Tibial artery (tissue), 4 donors: ENCODE data around the gene NDUFS8.

Source experiments
- DNase-seq, 2 donors: peaks; one replicate each; pipeline ENCODE4 v3.0.0-alpha.2; 2019
- H3K27ac ChIP-seq, 2 donors: fragments of 200-600 bp; sonication (generic) in 1 of 2; 1 replicate in 1 of 2; 2 replicates in 1 of 2; pipeline ENCODE4 v1.5.1; 2018 to 2019; ENCODE audit warnings: mild to moderate bottlenecking in 1 of 2
- H3K27me3 ChIP-seq, 2 donors: fragments of 200-600 bp; sonication (generic) in 1 of 2; one replicate each; pipeline versions ENCODE4 v1.5.1 to v1.6.0; 2016 to 2019
- H3K36me3 ChIP-seq, 3 donors: fragments of 200-600 bp; sonication (generic) in 2 of 3; one replicate each; pipeline ENCODE4 v1.5.1; 2016 to 2019; ENCODE audit warnings: mild to moderate bottlenecking in 2 of 3
- H3K4me1 ChIP-seq, 4 donors: fragments of 200-600 bp; sonication (generic) in 2 of 4; 1 replicate in 3 of 4; 2 replicates in 1 of 4; pipeline ENCODE4 v1.5.1; 2016 to 2019
- H3K4me3 ChIP-seq, 2 donors: fragments of 200-600 bp; sonication (generic) in 1 of 2; 1 replicate in 1 of 2; 2 replicates in 1 of 2; pipeline ENCODE4 v1.5.1; 2018 to 2019; ENCODE audit warnings: mild to moderate bottlenecking in 2 of 2
- H3K9me3 ChIP-seq, 3 donors: fragments of 200-600 bp; sonication (generic) in 1 of 3; one replicate each; pipeline ENCODE4 v1.5.1; 2016 to 2019
- intact Hi-C: fragments of 100-400 bp; cut with DNase I; formaldehyde crosslinking; loops from one replicate; pipeline ENCODE4 v1.15.0; 2023; ENCODE audit warnings: low total_unique reads
- TF ChIP-seq, protein P1 (sequence below), 2 experiments: fragments of 200-600 bp in 1 of 2; fragments of 450-650 bp in 1 of 2; IDR thresholded peaks; one replicate each; pipeline ENCODE4 v1.5.1; 2017 to 2019; ENCODE audit warnings: antibody characterized with exemption in 2 of 2, mild to moderate bottlenecking in 1 of 2, moderate library complexity in 1 of 2

Gene NDUFS8

DNA sequence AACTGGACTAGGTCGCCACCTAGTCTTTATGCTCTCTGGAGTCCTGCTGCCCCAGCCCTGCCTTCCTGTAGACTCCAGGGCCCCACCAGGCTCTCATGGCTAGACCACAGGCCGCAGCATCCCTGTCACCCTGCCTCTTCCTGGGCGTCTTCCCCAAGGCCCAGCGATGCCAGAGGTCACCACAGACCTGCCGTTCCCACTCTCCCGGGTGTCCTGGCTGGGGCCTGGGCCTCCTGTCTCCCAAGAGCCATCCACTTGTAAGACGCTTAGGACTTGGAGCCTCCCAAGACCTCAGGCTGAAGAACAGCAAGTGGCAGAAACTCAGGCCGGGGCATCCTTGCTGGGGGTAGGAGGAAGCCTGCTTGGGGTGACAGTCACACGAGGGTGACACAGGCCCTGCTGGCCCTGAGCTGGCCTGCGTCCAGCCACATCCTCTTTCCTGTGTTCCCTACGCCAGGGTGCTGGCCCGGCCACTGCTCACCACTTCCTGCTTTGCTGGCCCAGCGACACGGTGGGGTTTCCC, 6.3 kb downstream of the NDUFS8 start:
- intact Hi-C loops: no loop called here
- H3K4me1 ChIP-seq: peaks cover 0 to 64% (median 48%) of the 10 kb centered on the region in 4 donors
- no peaks in the 10 kb centered on the region for H3K27me3 ChIP-seq
- TF ChIP-seq, protein P1, sequence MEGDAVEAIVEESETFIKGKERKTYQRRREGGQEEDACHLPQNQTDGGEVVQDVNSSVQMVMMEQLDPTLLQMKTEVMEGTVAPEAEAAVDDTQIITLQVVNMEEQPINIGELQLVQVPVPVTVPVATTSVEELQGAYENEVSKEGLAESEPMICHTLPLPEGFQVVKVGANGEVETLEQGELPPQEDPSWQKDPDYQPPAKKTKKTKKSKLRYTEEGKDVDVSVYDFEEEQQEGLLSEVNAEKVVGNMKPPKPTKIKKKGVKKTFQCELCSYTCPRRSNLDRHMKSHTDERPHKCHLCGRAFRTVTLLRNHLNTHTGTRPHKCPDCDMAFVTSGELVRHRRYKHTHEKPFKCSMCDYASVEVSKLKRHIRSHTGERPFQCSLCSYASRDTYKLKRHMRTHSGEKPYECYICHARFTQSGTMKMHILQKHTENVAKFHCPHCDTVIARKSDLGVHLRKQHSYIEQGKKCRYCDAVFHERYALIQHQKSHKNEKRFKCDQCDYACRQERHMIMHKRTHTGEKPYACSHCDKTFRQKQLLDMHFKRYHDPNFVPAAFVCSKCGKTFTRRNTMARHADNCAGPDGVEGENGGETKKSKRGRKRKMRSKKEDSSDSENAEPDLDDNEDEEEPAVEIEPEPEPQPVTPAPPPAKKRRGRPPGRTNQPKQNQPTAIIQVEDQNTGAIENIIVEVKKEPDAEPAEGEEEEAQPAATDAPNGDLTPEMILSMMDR (IDR thresholded peaks at IDR 0.05): no peak
- peak; percentile 64 to 83 for DNase-seq
- peaks cover 0 to 52% (median 20%) of the 10 kb centered on the region in 3 donors for H3K36me3 ChIP-seq
- H3K27ac ChIP-seq: peak overlapping the region; percentile 49 to 94
- no peaks in the 10 kb centered on the region for H3K9me3 ChIP-seq
- H3K4me3 ChIP-seq: no peak overlapping the region

DNA sequence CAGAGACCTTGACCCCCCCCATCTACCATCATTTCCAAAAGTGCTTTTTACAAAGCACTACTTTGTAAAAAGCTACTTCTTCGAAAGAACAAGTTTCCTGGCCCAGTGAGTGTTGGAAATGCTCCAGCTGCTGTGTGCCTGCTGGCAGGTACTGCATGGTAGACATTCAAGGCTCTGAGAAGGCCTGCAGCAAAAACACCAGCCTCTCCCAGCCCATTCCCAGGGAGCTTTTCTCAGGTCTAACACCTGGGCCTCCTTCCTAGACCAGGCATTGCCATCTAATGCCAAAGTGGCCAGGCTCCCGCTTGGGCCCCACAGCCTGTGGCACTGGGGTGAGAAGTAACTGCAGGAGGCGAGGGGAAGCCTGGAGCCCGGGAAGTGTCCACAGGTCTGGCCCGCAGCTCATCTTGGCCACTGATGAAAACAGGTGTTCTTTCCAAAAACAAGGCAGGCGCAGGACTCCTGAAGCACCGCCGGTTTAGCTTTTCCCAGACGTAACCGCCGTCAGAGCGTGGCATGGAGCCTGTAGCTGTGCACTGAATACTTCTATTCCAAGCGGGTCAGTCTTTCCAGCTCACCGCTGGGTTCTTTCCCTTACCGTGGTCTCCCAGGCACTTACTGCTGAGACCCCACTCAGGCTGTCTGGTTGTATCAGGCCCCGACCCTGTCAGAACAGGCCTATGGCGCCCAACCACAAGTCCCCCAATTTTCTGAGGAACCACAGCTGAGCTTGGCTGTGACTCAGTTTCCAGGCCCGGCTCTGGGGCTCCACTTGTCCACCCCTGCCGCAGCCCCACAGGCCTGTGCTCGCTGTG, 7.1 kb downstream of the NDUFS8 start:
- intact Hi-C loops: no loop called here
- Histone ChIP-seq H3K9me3 (no peaks in the 10 kb centered on the region), H3K4me3 (peak overlapping the region in 1 of 2 donors; percentile 80), H3K36me3 (peaks cover 0 to 58% (median 24%) of the 10 kb centered on the region in 3 donors), H3K4me1 (peaks cover 0 to 56% (median 43%) of the 10 kb centered on the region in 4 donors), H3K27me3 (no peaks in the 10 kb centered on the region), H3K27ac (peak overlapping the region; percentile 78 to 94)
- no peak for DNase-seq
- TF ChIP-seq, protein P1 (IDR thresholded peaks at IDR 0.05): no peak

DNA sequence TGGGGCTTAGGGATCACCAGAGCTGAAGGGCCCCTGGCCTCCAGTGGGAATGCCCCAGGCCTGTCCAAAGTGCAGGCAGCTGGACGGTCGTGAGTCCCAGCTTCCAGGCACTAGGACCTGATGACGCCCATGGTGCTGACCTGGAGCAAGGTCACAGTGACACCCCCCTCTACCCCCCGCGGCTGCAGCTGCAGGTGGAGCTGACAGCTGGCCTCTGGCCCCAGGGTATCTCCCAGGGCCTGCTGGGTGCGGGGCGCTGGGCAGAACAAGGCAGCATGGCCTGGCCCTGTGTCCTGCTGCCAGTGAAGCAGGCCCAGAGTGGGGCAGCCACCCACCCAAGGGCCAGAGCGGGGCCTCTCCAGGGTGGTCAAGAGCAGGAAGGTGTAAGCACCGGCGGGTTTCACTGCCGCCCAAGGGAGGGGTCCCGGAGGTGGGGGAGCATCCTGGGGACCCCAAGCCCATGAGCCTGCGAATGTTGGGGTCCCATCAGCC, 7.8 kb downstream of the NDUFS8 start:
- peak in 1 of 2 donors; percentile 79 for DNase-seq
- intact Hi-C loops: no loop called here
- H3K27ac ChIP-seq: peak overlapping the region; percentile 78 to 94
- peak overlapping the region; percentile 63 to 80 for H3K4me3 ChIP-seq
- H3K27me3 ChIP-seq: no peaks in the 10 kb centered on the region
- peaks cover 0 to 58% (median 24%) of the 10 kb centered on the region in 3 donors for H3K36me3 ChIP-seq
- H3K9me3 ChIP-seq: no peaks in the 10 kb centered on the region
- TF ChIP-seq, protein P1 (IDR thresholded peaks at IDR 0.05): no peak
- H3K4me1 ChIP-seq: peaks cover 0 to 50% (median 41%) of the 10 kb centered on the region in 4 donors

DNA sequence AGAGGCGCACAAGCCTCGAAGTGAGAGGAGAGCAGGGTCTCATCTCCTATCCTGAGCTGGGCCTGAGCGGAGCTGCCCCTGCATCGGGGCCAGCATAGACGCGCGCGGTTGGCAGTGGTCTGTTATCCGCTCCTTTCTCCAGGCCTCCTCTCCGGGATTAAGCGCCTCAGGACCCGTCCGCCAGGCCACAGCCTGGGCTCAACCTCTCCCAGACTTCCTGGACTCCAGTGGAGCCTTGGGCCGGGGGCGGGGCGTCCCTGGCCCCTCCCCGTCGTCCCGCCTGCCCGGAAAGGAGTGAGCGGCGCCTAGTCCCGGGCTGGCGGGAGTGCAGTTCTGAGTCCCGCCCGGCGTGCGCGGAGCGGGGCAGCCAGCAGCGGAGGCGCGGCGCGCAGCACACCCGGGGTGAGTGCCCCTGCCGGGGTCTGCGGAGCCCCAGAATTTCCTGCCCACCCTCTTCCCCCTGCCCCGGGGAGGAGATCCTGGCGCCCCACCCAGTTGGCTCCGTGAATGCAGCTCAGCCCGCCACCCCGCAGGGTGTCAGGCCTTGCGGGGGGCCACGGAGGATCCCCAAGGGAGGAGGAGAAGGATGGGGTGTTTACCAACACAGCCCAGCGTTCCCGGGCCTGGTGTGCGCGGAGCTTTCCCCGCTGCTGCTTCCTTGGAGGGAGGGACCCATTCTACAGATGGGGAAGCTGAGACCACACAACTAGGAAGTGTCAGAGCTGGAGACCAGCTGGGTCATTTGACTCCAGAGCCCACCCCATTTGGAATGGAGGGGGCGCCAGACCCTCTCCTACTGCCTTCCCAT, 8.4 kb downstream of the NDUFS8 start, which contains the start of gene TCIRG1:
TSS of gene TCIRG1 (plus strand) at position 308 of the 808 bp plus-strand sequence. CDS start 2,247 bp downstream, outside the sequence.
- intact Hi-C loops: no loop called here
- H3K4me1 ChIP-seq: peaks cover 0 to 50% (median 41%) of the 10 kb centered on the region in 4 donors
- TF ChIP-seq, protein P1 (IDR thresholded peaks at IDR 0.05): peak; percentile 23 to 55

DNA sequence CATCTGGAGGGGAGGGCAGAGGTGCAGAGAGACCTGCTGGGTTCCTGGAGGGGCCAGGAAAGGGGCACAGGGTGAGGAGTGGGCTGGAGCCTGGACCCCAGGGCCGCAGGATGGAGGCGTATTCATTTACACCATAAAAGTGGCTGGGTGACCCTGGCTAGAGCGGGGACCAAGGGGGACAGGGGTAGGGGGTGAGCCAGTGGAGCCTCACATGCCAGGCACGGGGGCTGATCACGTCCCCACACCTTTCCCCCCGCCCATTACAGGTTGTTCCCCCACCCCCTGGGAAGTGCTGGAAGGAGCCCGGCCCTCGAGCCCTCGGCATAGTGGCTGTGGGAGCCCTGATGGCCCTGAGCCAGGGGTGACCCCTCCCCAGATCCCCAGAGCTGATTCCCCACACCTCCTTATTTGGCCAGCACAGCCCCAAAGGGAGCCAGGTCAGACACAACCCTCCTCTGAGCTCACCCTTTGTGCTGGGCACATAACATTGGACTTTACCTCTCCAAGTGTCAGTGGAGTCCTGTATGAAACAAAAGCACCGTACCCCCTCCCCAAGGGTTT, 9.1 kb downstream of the NDUFS8 start:
- peaks cover 7 to 58% (median 27%) of the 10 kb centered on the region in 3 donors for H3K36me3 ChIP-seq
- peaks cover 0 to 50% (median 41%) of the 10 kb centered on the region in 4 donors for H3K4me1 ChIP-seq
- peak overlapping the region; percentile 63 to 80 for H3K4me3 ChIP-seq
- DNase-seq: no peak
- intact Hi-C loops: loop anchor here (5.0 kb wide), 1 partner anchor 32 kb away; no protein-coding TSS in a partner anchor
- peak overlapping the region; percentile 78 to 94 for H3K27ac ChIP-seq
- TF ChIP-seq, protein P1 (IDR thresholded peaks at IDR 0.05): no peak
- no peaks in the 10 kb centered on the region for H3K27me3 ChIP-seq
- H3K9me3 ChIP-seq: no peaks in the 10 kb centered on the region

More for the DNA sequence above, 8.4 kb downstream of the NDUFS8 start, which contains the start of gene TCIRG1:
- Histone ChIP-seq H3K9me3 (no peaks in the 10 kb centered on the region), H3K4me3 (peak within 1 kb of the TSS; percentile 63 to 80), H3K27ac (peak within 1 kb of the TSS; percentile 78 to 94), H3K27me3 (no peaks in the 10 kb centered on the region), H3K36me3 (peaks cover under 1 to 58% (median 25%) of the 10 kb centered on the region in 3 donors)
- peak; percentile 92 to 97 for DNase-seq
